IMR-90 (cell line): ENCODE data around the gene MAML3. TPM values are rescaled to one million over a fixed set of nuclear protein-coding genes. Genes with fewer than 3 reads are reported as not detected.

Experiments
- ATAC-seq: fragments of 200-7000 bp; cut with Tn5 transposase; 2 replicates; pipeline ENCODE4 v1.9.1; 2020; ENCODE audit warnings: low read depth, mild to moderate bottlenecking, moderate library complexity
- BruUV-seq: library from RNA; stranded (reverse); fragments of 400-500 nt; replicated peaks from 2 replicates; lab custom pipeline; 2021; lab: Mats Ljungman, UMichigan
- CTCF ChIA-PET: fragments of 300-600 bp; formaldehyde crosslinking; extraction: SDS; loops from one replicate; lab custom pipeline; 2021; ENCODE audit warnings: antibody characterized with exemption; lab: Yijun Ruan, JAX
- POLR2A ChIA-PET: fragments of 300-600 bp; sonication (Branson Sonifier 250); formaldehyde crosslinking; loops from one replicate; lab custom pipeline; 2022; ENCODE audit warnings: antibody characterized with exemption; ENCODE audit not compliant: unreplicated experiment; lab: Charles Lee
- DNase-seq: peaks from one replicate; pipeline ENCODE4 v3.0.0; 2013
- H2AFZ ChIP-seq: replicated peaks from 2 replicates; pipeline ENCODE3; 2013; ENCODE audit warnings: low read length, mild to moderate bottlenecking; ENCODE audit not compliant: poor library complexity
- H2AK5ac ChIP-seq: 2 replicates; pipeline ENCODE4 v1.6.1; 2013; ENCODE audit warnings: low read depth, low read length, inconsistent platforms
- H2AK9ac ChIP-seq: replicated peaks from 2 replicates; pipeline ENCODE3; 2013; ENCODE audit warnings: mild to moderate bottlenecking, low read depth, low read length, moderate library complexity; ENCODE audit not compliant: poor library complexity
- H2BK120ac ChIP-seq: 2 replicates; pipeline ENCODE4 v1.6.1; 2013; ENCODE audit warnings: low read depth, low read length, inconsistent platforms
- H2BK15ac ChIP-seq: 3 replicates; pipeline ENCODE4 v1.6.1; 2013; ENCODE audit warnings: low read depth, low read length, inconsistent platforms
- H2BK20ac ChIP-seq: 2 replicates; pipeline ENCODE4 v1.6.1; 2013; ENCODE audit warnings: low read depth, mild to moderate bottlenecking, inconsistent platforms, low read length, moderate library complexity
- H2BK5ac ChIP-seq: 2 replicates; pipeline ENCODE4 v1.6.1; 2013; ENCODE audit warnings: mild to moderate bottlenecking, low read depth, low read length, inconsistent platforms; ENCODE audit not compliant: poor library complexity, severe bottlenecking
- H3K14ac ChIP-seq: replicated peaks from 2 replicates; pipeline ENCODE4 v1.6.1; 2013; ENCODE audit warnings: low read depth, low read length, inconsistent platforms
- H3K18ac ChIP-seq: 2 replicates; pipeline ENCODE4 v1.6.1; 2013; ENCODE audit warnings: low read depth, low read length, control low read depth
- H3K23ac ChIP-seq: 2 replicates; pipeline ENCODE4 v1.6.1; 2013; ENCODE audit warnings: low read depth, low read length, inconsistent platforms
- H3K27ac ChIP-seq: 2 replicates; pipeline ENCODE4 v1.5.1; 2013; ENCODE audit warnings: mild to moderate bottlenecking, control low read depth, low read length; ENCODE audit not compliant: insufficient read depth
- H3K27me3 ChIP-seq: 2 replicates; pipeline ENCODE4 v1.6.1; 2013; ENCODE audit warnings: low read length; ENCODE audit not compliant: control insufficient read depth, insufficient read depth
- H3K36me3 ChIP-seq: 2 replicates; pipeline ENCODE4 v1.6.1; 2013; ENCODE audit warnings: low read length, mixed read lengths; ENCODE audit not compliant: control insufficient read depth, insufficient read depth
- H3K4ac ChIP-seq: 2 replicates; pipeline ENCODE4 v1.6.1; 2013; ENCODE audit warnings: low read depth, low read length, inconsistent platforms
- H3K4me1 ChIP-seq: 2 replicates; pipeline ENCODE4 v1.6.1; 2013; ENCODE audit warnings: low read length, mixed read lengths; ENCODE audit not compliant: control insufficient read depth, insufficient read depth
- H3K4me2 ChIP-seq: 2 replicates; pipeline ENCODE4 v1.6.1; 2013; ENCODE audit warnings: low read depth, mild to moderate bottlenecking, control low read depth, low read length, moderate library complexity
- H3K4me3 ChIP-seq: 2 replicates; pipeline ENCODE4 v1.5.1; 2013; ENCODE audit warnings: low read depth, mild to moderate bottlenecking, control low read depth, low read length, moderate library complexity; ENCODE audit not compliant: insufficient read depth
- H3K56ac ChIP-seq: 2 replicates; pipeline ENCODE4 v1.6.1; 2013; ENCODE audit warnings: low read length, inconsistent platforms; ENCODE audit not compliant: insufficient read depth; ENCODE audit errors: extremely low read depth
- H3K79me1 ChIP-seq, 2 experiments: 2 replicates each; pipeline ENCODE4 v1.6.1; 2013; ENCODE audit warnings: low read length in 2 of 2, inconsistent platforms in 1 of 2, low read depth in 1 of 2
- H3K9ac ChIP-seq: 2 replicates; pipeline ENCODE4 v1.6.1; 2013; ENCODE audit warnings: low read depth, low read length, control low read depth
- H3K9me1 ChIP-seq: 2 replicates; pipeline ENCODE4 v1.6.1; 2013; ENCODE audit warnings: low read length, inconsistent platforms; ENCODE audit not compliant: insufficient read depth
- H3K9me3 ChIP-seq: 2 replicates; pipeline ENCODE4 v1.6.1; 2013; ENCODE audit warnings: low read length; ENCODE audit not compliant: control insufficient read depth, insufficient read depth
- H4K20me1 ChIP-seq: 2 replicates; pipeline ENCODE4 v1.6.1; 2013; ENCODE audit warnings: low read length, inconsistent platforms; ENCODE audit not compliant: insufficient read depth
- H4K5ac ChIP-seq: 2 replicates; pipeline ENCODE4 v1.6.1; 2013; ENCODE audit warnings: mild to moderate bottlenecking, low read depth, low read length, control low read depth
- H4K8ac ChIP-seq, 2 experiments: 2 replicates each; pipeline ENCODE4 v1.6.1; 2013; ENCODE audit warnings: low read depth in 2 of 2, low read length in 2 of 2, control low read depth in 1 of 2, inconsistent platforms in 1 of 2
- H4K91ac ChIP-seq: 2 replicates; pipeline ENCODE4 v1.6.1; 2013; ENCODE audit warnings: low read depth, low read length, inconsistent platforms; ENCODE audit not compliant: insufficient read depth
- MAFK ChIP-seq: IDR thresholded peaks from 2 replicates; pipeline ENCODE4 v1.6.1; 2012; ENCODE audit warnings: low read depth, low read length, improper control_type of control experiment
- POLR2A ChIP-seq: IDR thresholded peaks from 2 replicates; pipeline ENCODE4 v1.6.1; 2012; ENCODE audit warnings: mild to moderate bottlenecking, low read depth, low read length
- WGBS, 2 experiments: methylation state at CpG; one replicate each; pipeline versions ENCODE4 v1.1.5 to v1.1.7; 2013; ENCODE audit warnings: missing lambda C conversion rate in 2 of 2; ENCODE audit not compliant: insufficient read length in 1 of 2; ENCODE audit errors: extremely low coverage in 2 of 2; 5-methylcytosine and 5-hydroxymethylcytosine counted together
- dilution Hi-C: fragments of 300-500 bp; cut with HindIII; formaldehyde crosslinking; loops from one replicate; pipeline ENCODE4 v1.14.3; 2018; ENCODE audit warnings: low sequenced_read_pairs; ENCODE audit not compliant: unreplicated experiment
- in situ Hi-C: fragments of 300-500 bp; cut with MboI; formaldehyde crosslinking; loops from 3 replicates; pipeline ENCODE4 v1.14.3; 2019; ENCODE audit warnings: low sequenced_read_pairs, inconsistent platforms, mixed read lengths
- intact Hi-C: fragments of 100-400 bp; cut with micrococcal nuclease; formaldehyde crosslinking; loops from 2 replicates; pipeline ENCODE4 v1.10.0; 2022
- polyA plus RNA-seq, 3 experiments: library from polyadenylated mRNA; depleted of rRNA; stranded (reverse); fragments of >200 nt; gene quantifications; 2 replicates each; pipeline ENCODE4 v1.2.3, GENCODE V29; 2012; ENCODE audit warnings: low replicate concordance in 1 of 3
- total RNA-seq: library from RNA; depleted of rRNA; stranded (reverse); fragments of >200 nt; gene quantifications from 2 replicates; pipeline ENCODE4 v1.2.3, GENCODE V29; 2012

MAML3 gene
- total and polyA plus RNA-seq, 2 of the 4 experiments (the other 2 are of a cell fraction), result 0.90 to 1.7 TPM

- Histone ChIP-seq H3K56ac (no peak overlapping the region), H2BK5ac (no peak overlapping the region), H3K27ac (no peak overlapping the region), H3K4ac (no peak overlapping the region), H3K14ac (no peak overlapping the region; the same call in 1 of the 2 replicates), H3K9me3 (no peaks in the 10 kb centered on the region), H3K36me3 (no peaks in the 10 kb centered on the region), H2AFZ (no peak overlapping the region), H3K27me3 (no peaks in the 10 kb centered on the region), H2BK120ac (no peak overlapping the region), H4K20me1 (no peaks in the 10 kb centered on the region), H3K9me1 (no peaks in the 10 kb centered on the region), H3K4me2 (no peak overlapping the region), H2AK5ac (no peak overlapping the region), H3K79me1 (no peaks in the 10 kb centered on the region), H4K5ac (no peak overlapping the region), H3K18ac (no peak overlapping the region), H3K23ac (no peak overlapping the region), H4K8ac (no peak overlapping the region), H3K9ac (no peak overlapping the region), H2BK20ac (no peak overlapping the region), H4K91ac (no peak overlapping the region), H3K4me3 (no peak overlapping the region), H2AK9ac (no peak overlapping the region), H3K4me1 (peaks cover 5% of the 10 kb centered on the region), H2BK15ac (no peak overlapping the region)
- ChIA-PET CTCF (no interaction called here), POLR2A (no interaction called here)
- WGBS, 2 experiments, result no CpG with 5 or more reads among the region's 2 CpGs
- in situ Hi-C loops, result no loop called here
- intact Hi-C loops, result no loop called here
- DNase-seq, result no peak
- no peak for TF ChIP-seq MAFK
- no peak for TF ChIP-seq POLR2A
- dilution Hi-C loops, result no loop called here
- ATAC-seq, result no peak
- no TSS peak for BruUV-seq
Measured at GRCh38 chr4:139938414-139938813, 215.6 kb downstream of the MAML3 start.
